ENCODE results near the gene PRMT5. TPM values are rescaled to one million over a fixed set of nuclear protein-coding genes. Genes with fewer than 3 reads are reported as not detected.
"Not testable (repeated sequence)": the region's sequence is repeated elsewhere in the genome, so short reads cannot be mapped to it uniquely, and the experiment has no call there.

The PRMT5 gene
- total RNA-seq: 50.2 TPM
- long read RNA-seq, transcript PRMT5-202 (17 exons, 2,531 nt): major isoform, 78 of 108 reads
- long read RNA-seq, partial matches to known transcripts: 7 of 108 reads
- long read RNA-seq, other reads (novel, unspliced or antisense): 23 of 108 reads

DNA sequence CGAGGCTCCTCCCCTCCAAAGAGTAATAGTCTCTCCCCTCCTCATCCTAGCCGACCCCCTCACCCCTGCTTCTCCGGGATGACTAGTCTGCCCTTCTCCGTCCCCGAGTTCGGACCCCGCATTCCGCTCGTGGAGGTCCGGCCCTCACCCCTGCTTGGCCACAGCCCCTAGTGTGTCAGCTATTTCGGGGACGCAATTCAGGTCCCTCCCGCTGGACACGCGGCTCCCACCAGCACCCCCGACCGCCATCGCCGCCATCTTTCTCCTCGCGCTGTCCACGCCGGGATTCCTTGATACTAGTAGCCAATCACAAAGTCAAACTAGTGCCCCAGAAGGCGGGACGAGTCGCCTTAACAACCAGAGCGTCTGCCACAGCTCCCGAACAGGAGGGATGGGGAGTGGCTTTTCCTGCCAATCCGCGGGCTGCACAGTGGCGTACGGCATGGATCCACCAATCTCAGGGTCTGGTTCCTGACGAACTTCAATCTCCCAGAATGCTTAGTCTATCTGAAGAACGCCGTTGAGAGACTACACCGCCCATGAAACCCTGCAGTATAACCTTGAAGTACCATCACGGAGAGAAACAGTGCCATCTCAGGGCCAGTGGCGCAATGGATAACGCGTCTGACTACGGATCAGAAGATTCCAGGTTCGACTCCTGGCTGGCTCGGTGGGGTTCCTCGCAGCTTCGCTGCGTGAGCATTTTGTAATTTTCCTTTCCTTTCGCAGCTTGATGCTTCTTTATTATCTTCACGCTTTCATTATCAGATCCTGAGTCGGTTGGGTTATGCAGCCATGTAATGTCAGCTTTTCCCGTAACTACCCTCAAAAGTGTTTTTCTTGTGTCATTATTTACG, at the start of gene PRMT5:
PRMT5 (minus strand) TSS at position 273 of the 857 bp plus-strand sequence; CDS start at position 258, 15 bp downstream.
- intact Hi-C loops (cut with DNase I): no loop called here

DNA sequence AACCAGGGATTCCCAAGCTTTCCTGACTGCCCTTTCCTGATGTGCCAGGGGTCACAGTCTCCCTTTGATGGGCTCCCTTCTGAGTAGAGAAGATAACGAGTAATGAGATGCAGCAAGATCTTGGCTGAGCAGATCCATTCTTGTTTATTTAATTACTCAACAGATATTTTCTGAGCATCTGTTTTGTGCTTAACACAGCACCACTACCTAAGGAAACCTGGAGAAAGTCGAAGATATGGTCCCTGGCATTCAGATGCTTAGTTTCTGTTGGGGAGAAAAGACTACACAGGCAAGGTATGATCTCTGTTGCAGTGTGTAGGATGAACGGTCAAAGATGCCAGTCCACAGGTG, 49.3 kb upstream of the PRMT5 start:
- no peak for ATAC-seq (ENCODE audit: poor library complexity)
- intact Hi-C loops (cut with DNase I): no loop called here
- DNase-seq: no peak

More for the DNA sequence above, at the start of gene PRMT5:
- peak; percentile 99 for DNase-seq
- ATAC-seq (ENCODE audit: poor library complexity): peak; percentile 96

DNA sequence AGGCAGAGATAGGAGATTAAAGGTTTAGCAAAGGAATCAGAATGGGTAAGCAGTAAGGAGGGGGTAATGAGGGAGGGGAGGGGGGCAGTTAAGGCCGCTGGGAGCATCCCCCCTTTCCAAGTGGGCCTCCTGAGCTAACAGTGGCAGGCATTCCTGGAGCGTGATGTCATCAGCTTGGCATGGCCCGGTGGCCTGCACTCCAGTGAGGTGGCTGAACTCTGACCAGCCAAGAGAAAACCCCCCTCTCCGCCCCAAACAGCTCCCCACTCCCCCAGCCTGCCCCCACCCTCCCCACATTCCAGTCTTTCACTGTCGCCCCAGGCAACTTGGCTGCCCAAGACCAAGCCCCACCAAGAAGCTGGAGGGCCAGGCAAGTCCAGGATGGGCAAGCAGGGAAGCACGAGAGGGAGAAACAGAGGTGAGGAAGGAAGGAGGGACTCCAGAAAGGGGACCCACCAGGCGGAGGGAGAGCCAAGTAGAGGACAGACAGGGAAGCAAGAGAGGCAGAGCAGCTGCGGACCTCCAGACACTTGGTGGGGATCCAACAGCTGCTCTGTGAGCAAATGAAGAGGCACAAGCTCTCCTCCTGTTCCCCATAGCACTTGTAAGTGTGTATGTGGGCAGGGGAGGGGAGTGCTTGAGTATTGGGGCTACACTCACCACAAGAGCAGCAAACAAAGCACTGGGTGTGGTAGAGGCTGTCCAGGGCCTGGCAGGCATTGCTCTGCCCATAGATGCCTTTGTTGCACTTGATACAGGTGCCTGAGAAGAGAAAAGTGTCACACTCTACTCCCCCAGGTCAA, 48.7 kb upstream of the PRMT5 start:
- peak; percentile 61 for DNase-seq
- intact Hi-C loops (cut with DNase I): no loop called here
- peak; percentile 36 for ATAC-seq (ENCODE audit: poor library complexity)

DNA sequence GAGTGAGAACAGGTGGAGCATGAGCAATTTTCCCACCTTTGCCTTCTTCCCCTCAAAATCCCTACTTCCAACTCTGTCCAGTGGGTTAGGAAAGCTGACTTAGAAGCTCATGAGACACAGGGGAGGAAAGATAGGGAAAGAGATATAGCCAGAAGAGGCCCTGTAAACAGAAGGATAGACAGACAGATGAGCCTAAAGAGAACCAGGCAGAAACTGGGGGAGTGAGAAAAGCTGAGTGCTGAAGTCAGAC, 48.2 kb upstream of the PRMT5 start:
- ATAC-seq (ENCODE audit: poor library complexity): no peak
- no peak for DNase-seq
- intact Hi-C loops (cut with DNase I): no loop called here

DNA sequence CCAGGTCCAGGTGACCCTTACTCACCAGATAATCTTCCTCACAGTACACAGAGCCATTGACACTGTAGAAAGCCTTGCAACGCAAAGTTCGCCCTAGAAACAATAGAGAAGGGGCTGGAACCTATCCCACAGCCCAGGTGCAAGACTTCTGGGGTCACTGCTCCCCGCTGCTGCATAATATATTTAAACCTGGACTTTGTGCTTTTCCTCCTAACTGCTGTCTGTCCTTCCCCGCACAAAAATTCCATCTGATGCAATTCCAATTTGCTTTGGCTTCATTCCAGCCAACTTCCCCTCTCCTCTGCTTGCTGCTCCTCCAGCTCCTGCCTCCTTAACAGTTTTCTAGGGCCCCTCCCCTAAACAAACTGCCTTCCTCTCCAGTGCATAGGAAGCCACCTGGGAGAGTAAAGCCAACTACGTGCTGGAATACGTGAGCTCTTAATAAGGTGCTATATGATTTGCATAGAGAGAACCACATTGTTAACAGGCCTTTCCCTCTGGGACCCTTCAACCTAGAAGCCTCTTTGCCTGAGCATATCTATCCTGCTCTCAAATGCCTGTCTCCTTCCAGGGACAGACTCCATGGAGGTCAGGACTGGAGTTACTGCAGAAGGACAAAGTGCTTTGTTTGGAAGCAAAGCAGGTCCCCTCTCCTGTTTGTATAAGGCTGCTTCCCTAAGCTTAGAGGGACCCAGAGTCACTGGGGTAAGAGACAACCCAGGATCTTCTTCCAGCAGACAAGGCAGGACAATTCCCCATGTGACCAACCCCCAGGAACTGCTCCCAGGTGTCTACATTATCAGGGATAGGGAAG, 47.7 kb upstream of the PRMT5 start:
- intact Hi-C loops (cut with DNase I): no loop called here
- no peak for DNase-seq
- ATAC-seq (ENCODE audit: poor library complexity): no peak

DNA sequence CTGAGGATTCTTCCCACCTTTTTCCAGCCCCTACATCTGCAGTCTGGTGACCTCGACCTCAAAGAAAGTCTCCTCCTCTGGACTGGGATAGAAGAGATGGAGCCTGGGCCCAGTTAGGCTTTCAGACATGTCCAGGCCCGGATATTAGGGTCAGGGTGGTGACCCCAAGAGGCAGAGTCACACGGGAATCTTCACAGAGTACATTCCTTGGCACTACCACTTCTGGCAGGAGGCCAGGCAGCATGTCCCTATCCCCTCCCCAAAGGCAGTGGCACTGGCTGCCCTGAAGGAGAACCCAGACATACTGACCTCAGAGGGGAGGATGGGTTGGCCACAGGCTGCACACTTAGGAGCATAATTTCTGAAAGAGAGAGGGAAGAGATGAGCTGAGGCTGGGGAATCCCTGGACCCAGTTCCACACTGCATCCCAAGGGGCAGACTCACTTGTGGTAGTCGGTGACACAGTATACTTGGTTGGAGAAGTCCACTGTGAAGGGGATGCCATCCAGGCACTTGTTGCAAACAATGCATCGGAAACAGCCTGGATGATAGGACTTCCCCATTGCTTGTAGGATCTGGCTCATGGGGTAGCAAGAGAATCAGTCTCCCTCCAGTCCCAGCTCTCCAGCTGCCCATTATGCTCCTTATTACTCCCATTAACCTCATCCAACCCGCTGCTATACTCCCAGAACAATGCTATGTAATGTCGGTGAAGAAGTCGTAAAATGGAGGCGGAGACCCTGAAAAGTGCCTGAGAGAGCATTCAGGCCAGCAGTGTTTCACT, 45.5 kb upstream of the PRMT5 start:
- intact Hi-C loops (cut with DNase I): no loop called here
- ATAC-seq (ENCODE audit: poor library complexity): no peak
- no peak for DNase-seq

DNA sequence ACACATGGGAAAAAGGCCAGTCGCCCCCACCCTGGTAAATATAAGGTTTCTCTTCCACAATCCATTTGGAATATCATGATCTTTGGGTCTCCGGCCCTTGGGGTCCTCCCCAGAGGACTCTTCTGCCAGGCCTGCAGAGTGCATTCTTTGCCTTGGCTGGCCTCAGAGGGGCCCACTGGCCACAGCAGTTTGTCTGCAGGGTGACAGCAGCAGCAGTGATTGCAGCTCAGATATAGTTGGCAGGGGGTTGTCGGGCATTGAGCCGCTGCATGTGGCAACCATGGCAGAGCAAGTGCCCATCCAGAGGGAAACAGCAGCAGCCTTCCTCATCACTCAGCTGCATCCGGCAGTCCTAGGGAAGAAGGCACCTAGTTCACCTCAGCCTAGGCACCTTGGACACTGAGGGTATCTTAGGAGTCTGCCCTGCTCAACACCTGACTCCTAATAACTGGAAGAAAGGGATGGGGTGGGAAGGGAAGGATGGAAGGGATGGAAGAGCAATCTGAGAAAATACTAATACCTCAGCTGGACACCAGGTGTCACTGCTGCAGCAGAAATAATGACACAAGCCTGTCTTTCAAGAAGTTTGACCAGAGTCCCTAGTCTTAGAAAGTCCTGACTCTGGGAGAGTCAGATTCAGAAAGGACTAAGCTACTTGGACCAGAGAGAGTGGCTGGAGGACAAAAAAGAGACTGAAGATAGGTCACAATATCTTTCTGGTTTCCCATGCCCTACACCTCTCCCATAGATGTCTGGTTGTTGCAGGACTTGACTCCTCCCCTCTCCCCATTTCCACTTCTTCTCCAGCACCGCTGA, 44.2 kb upstream of the PRMT5 start:
- no peak for DNase-seq
- intact Hi-C loops (cut with DNase I): no loop called here
- peak; percentile 64 for ATAC-seq (ENCODE audit: poor library complexity)

DNA sequence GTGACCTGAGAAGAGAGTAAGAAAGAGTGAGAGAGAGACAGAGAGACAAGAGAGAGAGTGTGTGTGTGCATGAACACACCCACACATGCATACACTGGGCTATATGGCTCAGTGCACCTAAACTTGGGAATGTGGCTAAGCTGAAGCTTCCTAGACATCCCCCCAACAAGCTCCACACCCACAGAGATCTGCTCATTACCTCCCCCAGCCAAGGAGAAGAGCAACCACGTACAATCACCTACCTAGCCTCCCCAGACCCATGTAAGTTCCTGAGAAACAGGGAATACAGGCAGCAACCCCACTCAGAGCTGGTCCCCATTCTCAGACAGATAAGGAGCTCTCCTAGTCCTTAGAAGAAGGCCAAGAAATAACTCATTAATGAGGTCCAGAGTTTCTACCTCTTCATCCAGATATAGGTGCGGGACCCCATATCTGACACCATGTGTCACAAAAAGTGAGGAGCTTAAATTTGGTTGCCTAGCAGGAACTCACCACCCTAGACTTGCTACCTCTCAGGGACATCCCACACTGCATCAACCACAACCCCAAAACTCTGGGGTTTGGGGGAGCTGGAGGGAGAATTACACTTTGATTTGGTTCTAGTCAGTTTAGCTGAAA, 43.2 kb upstream of the PRMT5 start:
- intact Hi-C loops (cut with DNase I): no loop called here
- no peak for DNase-seq

DNA sequence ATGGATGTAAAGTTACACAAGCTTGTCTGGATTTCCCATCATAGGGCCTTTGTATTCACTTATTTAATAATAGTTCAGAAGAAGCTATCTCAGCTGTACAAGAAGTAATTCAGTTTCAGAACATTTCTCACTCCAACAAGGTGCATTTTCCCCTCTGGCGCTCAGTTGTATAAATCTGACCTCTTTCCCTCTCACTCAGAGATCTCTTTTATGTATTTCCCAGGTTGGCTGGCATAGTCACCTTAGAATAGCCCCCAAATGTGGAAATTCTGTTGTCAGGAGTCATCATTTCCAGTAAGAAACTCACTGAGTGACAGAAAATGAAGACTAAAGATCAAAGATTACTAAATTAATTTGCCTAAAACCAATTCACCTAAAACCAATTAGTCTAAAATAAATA, 42.0 kb upstream of the PRMT5 start:
- DNase-seq (no peak), ATAC-seq (ENCODE audit: poor library complexity) (no peak)
- intact Hi-C loops (cut with DNase I): no loop called here

More for the DNA sequence above, 43.2 kb upstream of the PRMT5 start:
- no peak for ATAC-seq (ENCODE audit: poor library complexity)

DNA sequence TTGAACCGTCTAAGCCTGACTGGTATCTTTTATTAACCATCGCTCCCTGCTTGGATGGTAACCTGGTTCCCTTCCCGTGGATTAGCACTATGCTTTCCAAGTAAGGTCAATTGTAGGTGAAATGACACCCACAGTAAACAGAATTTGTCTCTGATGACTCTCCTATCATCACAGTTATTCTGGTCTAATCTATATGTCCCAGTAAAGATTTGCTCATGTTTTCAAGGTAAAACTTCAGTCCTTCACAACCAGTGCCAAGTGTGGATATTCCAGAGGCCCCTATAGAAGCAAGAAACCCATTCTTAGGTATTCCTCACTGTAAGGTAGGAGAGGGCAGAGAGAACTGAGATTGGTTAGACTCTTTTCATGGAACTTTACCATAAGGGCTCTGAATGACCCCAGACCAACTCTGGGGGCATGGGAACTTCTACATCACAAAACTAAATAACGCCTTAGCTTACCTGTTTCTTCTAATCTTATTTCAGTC, 37.6 kb upstream of the PRMT5 start:
- DNase-seq (no peak), ATAC-seq (ENCODE audit: poor library complexity) (no peak)
- intact Hi-C loops (cut with DNase I): no loop called here

DNA sequence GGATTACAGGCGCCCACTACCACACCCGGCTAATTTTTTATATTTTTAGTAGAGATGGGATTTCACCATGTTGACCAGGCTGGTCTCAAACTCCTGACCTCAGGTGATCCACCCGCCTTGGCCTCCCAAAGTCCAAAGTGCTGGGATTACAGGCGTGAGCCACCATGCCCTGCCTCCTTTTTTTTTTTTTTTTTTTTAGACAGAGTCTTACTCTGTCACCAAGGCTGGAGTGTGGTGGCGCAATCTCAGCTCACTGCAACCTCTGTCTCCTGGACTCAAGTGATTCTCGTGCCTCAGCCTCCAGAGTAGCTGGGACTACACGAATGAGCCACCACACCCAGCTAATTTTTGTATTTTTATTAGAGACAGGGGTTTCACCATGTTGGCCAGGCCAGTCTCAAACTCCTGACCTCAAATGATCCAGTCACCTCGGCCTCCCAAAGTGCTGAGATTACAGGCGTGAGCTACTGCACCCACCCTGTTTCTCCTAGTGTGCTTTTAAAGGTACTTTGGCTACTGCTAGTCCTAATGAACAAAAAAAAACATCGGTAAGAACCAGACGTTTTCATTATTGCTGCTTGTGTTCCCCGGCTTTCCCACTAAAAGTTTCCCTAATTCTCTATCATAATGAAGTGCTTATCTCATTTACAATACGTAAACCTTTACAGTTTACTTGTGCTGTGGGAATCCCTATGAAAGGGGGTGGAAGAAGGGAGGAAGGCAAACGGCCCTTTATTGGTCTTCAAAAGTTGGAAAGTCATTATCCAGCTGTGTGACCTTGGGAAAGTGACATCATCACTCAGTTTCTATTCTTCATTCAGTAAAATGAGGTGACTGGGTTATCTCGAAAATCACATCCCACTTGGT, 37.0 kb upstream of the PRMT5 start:
- DNase-seq; intact Hi-C loops (cut with DNase I); ATAC-seq (ENCODE audit: poor library complexity): not testable (repeated sequence)

DNA sequence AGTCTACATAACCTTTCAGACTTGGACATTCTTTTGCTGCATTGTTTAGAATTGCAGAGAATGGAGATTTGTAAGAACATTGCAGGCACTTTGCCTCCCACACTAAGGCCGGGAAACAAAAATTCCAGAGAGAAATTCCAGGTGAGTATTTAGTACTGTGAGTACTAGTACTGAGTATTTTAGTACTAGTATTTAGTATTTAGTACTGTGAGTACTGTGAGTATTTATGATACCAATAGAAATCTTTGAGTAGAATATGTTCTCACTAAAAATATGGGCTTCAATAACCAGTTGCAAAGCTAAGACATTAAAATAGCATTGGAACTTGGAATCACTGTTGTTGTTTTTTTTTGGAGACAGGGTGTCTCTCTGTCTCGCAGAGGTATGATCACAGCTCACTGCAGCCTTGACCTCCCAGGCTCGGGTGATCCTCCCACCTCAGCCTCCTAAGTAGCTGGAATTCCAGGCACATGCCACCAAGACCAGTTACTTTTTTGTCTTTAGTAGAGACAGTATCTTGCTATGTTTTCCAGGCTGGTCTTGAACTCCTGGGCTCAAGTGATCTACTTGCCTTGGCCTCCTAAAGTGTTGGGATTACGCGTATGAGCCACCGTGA, 33.0 kb upstream of the PRMT5 start:
- DNase-seq: no peak
- ATAC-seq (ENCODE audit: poor library complexity): no peak
- intact Hi-C loops (cut with DNase I): no loop called here

DNA sequence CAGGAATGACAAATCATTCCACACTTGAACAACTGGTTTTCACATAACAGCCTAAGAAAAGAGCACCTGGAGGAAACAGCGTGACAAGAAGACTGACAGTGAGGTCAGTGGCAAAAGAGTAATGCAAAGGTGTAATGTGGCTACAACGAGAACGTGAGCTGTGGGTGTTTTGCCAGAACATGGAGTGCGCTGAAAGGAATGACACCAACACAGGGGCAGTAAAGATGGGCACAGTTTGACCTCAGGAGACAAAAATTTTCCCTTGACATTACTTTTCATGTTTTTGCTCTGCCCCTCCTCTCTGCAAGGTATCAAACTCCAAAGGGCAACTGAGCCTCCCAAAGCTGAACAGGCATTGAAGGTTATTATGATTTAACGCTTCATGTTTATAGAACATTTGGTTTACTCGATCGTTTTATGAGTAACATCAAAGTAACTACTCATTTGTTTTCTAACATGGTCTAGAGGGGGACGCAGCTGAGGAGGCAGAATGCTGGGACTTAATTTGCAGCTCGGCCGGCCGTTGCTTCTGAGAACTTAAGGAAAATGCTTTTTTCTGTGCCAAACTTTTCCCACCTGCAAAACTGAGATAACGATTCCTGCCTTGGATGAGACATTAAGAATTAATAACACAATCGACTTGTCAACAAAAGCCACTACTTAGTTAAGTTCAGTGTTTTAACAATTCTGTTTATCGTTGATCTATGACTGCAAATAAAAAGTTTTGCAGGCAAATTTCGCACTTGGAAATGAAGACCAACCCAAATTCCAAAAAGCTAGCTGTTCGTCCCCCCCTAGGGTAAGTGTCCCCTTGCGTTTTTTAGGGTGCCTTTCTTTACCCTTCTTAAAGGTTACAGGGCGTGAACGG, 26.8 kb upstream of the PRMT5 start:
- ATAC-seq (ENCODE audit: poor library complexity) (no peak), DNase-seq (no peak)
- intact Hi-C loops (cut with DNase I): no loop called here

DNA sequence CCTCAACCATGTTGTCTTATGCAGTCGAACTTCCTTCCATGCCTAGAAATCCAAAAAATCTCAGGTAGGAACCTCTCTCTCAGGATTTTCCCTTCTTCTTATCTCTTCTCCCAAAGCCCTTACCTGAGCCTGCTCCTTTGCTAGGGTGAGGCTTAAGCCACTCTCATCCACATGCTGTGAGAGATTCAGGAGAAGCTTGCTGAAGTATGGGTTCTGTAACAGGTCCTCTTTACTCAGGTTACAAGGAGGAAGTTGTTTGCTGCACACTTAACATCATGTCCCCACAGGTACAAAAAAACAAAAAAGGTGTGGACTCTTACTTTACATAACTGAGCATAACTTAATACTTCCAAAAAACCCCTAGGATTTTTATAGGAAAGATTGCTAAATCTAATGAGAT, 23.2 kb upstream of the PRMT5 start:
- intact Hi-C loops (cut with DNase I): no loop called here
- ATAC-seq (ENCODE audit: poor library complexity) (no peak), DNase-seq (no peak)

DNA sequence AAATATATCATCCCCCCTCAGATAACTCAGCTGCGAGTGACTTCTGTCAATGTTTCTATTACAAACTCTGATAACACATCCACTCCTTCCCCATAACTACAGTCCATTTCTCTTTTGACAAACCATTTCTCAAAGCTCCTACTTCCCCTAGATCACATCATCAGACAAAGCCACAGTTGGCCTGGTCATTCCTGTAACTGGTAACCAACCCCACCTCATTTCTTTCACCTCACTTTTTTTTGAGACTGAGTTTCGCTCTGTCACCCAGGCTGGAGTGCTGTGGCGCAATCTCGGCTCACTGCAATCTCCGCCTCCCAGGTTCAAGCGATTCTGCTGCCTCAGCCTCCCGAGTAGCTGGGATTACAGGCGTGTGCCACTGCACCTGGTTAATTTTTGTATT, 22.6 kb upstream of the PRMT5 start:
- intact Hi-C loops (cut with DNase I); DNase-seq; ATAC-seq (ENCODE audit: poor library complexity): not testable (repeated sequence)
